Peyer's patch (tissue), 4 donors: ENCODE measurements around the gene ZNF106.

Source experiments
- CTCF ChIP-seq, 6 experiments: fragments of 450-650 bp in 4 of 6; fragments of 200-600 bp in 2 of 6; sonication (generic) in 1 of 6; IDR thresholded peaks; one replicate each; pipeline ENCODE4 v1.5.1; 2017 to 2019; ENCODE audit warnings: antibody characterized with exemption in 6 of 6, mild to moderate bottlenecking in 3 of 6, moderate library complexity in 1 of 6
- POLR2A ChIP-seq, 2 donors: fragments of 450-650 bp; IDR thresholded peaks; one replicate each; pipeline ENCODE4 v1.5.1; 2017; ENCODE audit warnings: antibody characterized with exemption in 2 of 2, mild to moderate bottlenecking in 2 of 2, moderate library complexity in 2 of 2

- no peak for TF ChIP-seq CTCF (IDR thresholded peaks at IDR 0.05)
- TF ChIP-seq POLR2A (IDR thresholded peaks at IDR 0.05): no peak
Observed at GRCh38 chr15:42421376-42421775, 69.6 kb downstream of the ZNF106 start.
